Measurements from ENCODE around the gene NCKAP5L.
A peak's percentile ranks its signal among the peaks of the same experiment; 100 is the strongest.
"Not testable (repeated sequence)": the region's sequence is repeated elsewhere in the genome, so short reads cannot be mapped to it uniquely, and the experiment has no call there.

NCKAP5L gene

DNA sequence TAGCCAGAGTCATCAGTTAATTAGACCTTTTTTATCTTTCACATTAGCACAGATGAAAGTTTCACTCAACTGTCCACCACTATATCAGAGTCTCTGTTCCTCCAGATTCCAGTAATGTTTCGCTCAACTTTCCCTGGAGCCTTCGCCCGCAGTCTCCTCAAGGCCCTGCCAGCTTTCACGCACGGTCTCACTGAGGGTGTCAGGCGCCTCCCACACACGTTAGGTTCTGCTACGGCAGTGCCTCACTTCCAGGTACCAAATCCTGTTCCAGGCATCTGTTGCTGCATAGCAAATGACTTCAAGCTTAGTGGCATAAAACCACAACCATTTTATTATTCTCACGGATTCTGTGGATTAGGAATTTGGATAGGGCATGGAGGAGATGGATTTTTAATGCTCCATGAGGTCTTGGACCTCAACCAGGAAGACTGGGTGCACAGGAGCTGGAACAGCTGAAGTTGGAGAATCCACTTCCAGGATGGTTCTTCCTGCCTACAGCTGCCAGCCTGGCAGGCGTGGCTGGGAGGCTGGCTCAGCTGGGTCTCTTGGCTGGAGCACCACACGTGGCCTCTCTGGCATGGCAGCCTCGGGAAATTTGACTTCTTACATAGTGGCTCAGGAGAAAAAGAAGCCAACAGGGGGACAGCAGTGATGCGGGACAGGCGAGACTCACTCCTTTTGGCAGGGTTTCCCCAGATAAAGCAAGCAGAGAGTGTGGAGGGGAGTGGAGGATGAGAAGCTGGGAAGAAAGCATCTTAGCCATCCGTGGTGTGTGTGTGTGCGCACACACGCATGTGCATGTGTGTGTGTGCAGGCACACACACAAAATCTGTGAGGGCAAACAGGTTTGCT lies 36.0 kb upstream of the NCKAP5L start:
- Histone ChIP-seq H3K9me3 (ENCODE audit: control insufficient read depth, insufficient read depth, low read length) (no peaks in the 10 kb centered on the region), H3K4me1 (ENCODE audit: control insufficient read depth, insufficient read depth, low read length) (peaks cover 3% of the 10 kb centered on the region; the same call in 1 of the 2 replicates), H3K27ac (ENCODE audit: low read depth, low read length) (no peak overlapping the region), H3K4me3 (ENCODE audit: low read depth, low read length) (no peak overlapping the region), H3K27me3 (ENCODE audit: control insufficient read depth, insufficient read depth, low read length) (no peaks in the 10 kb centered on the region), H3K36me3 (ENCODE audit: control insufficient read depth, insufficient read depth, low read length) (no peaks in the 10 kb centered on the region), H3K9ac (ENCODE audit: low read depth, low read length) (no peak overlapping the region)

DNA sequence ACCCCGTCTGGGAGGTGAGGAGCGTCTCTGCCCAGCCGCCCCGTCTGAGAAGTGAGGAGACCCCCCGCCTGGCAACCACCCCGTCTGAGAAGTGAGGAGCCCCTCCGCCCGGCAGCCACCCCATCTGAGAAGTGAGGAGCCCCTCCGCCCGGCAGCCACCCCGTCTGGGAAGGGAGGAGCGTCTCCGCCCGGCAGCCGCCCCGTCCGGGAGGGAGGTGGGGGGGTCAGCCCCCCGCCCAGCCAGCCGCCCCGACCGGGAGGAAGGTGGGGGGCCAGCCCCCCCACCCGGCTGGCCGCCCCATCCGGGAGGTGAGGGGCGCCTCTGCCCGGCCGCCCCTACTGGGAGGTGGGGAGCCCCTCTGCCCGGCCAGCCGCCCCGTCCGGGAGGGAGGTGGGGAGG lies 32.7 kb upstream of the NCKAP5L start:
- H3K9me3 ChIP-seq (ENCODE audit: control insufficient read depth, insufficient read depth, low read length): not testable (repeated sequence)

DNA sequence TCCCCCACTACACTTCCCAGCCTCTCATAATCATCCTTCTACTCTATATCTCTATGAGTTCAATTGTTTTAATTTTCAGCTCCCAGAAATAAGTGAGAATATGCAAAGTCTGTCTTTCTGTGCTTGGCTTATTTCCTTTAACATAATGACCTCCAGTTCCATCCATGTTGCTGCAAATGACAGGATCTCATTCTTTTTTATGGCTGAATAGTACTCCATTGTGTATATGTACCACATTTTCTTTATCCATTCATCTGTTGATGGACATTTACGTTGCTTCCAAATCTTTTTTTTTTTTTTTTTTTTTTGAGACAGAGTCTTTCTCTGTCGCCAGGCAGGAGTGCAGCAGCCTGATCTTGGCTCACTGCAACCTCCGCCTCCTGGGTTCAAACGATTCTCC lies 27.7 kb upstream of the NCKAP5L start:
- H3K27ac ChIP-seq (ENCODE audit: low read depth, low read length); H3K9ac ChIP-seq (ENCODE audit: low read depth, low read length); H3K9me3 ChIP-seq (ENCODE audit: control insufficient read depth, insufficient read depth, low read length); H3K4me3 ChIP-seq (ENCODE audit: low read depth, low read length); H3K27me3 ChIP-seq (ENCODE audit: control insufficient read depth, insufficient read depth, low read length); H3K4me1 ChIP-seq (ENCODE audit: control insufficient read depth, insufficient read depth, low read length); H3K36me3 ChIP-seq (ENCODE audit: control insufficient read depth, insufficient read depth, low read length): not testable (repeated sequence)

More for the DNA sequence above, 32.7 kb upstream of the NCKAP5L start:
- H3K4me3 ChIP-seq (ENCODE audit: low read depth, low read length); H3K4me1 ChIP-seq (ENCODE audit: control insufficient read depth, insufficient read depth, low read length); H3K9ac ChIP-seq (ENCODE audit: low read depth, low read length); H3K27ac ChIP-seq (ENCODE audit: low read depth, low read length); H3K36me3 ChIP-seq (ENCODE audit: control insufficient read depth, insufficient read depth, low read length); H3K27me3 ChIP-seq (ENCODE audit: control insufficient read depth, insufficient read depth, low read length): not testable (repeated sequence)

DNA sequence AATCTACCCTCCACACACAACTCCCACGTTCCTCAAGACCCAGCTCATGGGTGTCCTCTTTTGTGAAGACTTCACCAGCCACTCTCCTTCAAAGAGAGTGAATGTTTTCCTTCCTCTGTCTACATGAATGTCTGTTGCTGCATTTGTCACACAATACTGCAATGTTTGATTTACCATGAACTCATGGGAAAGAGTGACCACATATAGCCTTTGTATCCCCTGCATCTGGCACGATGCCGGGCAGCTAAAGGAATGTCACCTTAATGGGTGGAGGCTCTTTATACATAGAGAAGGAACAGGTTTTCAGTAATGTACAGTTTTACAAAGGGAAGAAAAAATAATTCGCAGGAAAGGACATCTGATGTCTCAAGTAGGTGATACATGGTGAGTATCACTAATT lies 26.8 kb upstream of the NCKAP5L start:
- H3K27me3 ChIP-seq (ENCODE audit: control insufficient read depth, insufficient read depth, low read length): peaks cover 5% of the 10 kb centered on the region; the same call in 1 of the 2 replicates
- H3K4me3 ChIP-seq (ENCODE audit: low read depth, low read length): no peak overlapping the region

DNA sequence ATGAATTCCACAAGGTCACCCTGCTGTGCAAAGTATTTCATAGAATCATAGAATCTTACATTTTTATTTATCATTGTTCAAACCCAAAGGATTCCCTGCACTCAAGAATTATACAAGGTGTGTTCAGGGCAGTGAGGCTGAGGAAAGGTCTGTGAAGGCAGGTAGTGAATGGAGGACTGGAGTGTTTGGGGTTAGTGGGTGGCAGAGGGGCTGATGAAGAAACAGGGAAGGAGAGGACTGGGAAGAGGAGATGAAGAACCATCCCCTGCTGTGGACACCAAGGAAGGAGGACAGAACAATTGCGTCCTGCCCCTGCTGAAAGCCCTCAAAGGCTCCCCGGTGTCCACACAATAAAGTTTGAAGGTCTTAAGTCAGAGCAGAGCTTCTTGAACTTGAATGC lies 25.5 kb upstream of the NCKAP5L start:
- peaks cover 6% of the 10 kb centered on the region; the same call in 1 of the 2 replicates for H3K4me1 ChIP-seq (ENCODE audit: control insufficient read depth, insufficient read depth, low read length)
- H3K9ac ChIP-seq (ENCODE audit: low read depth, low read length): no peak overlapping the region
- H3K4me3 ChIP-seq (ENCODE audit: low read depth, low read length): no peak overlapping the region
- H3K36me3 ChIP-seq (ENCODE audit: control insufficient read depth, insufficient read depth, low read length): no peaks in the 10 kb centered on the region
- H3K9me3 ChIP-seq (ENCODE audit: control insufficient read depth, insufficient read depth, low read length): no peaks in the 10 kb centered on the region
- H3K27ac ChIP-seq (ENCODE audit: low read depth, low read length): peak overlapping the region; percentile 26
- H3K27me3 ChIP-seq (ENCODE audit: control insufficient read depth, insufficient read depth, low read length): peaks cover 5% of the 10 kb centered on the region; the same call in 1 of the 2 replicates

More for the DNA sequence above, 26.8 kb upstream of the NCKAP5L start:
- no peak overlapping the region for H3K27ac ChIP-seq (ENCODE audit: low read depth, low read length)
- H3K4me1 ChIP-seq (ENCODE audit: control insufficient read depth, insufficient read depth, low read length): peaks cover 6% of the 10 kb centered on the region; the same call in 1 of the 2 replicates
- H3K9me3 ChIP-seq (ENCODE audit: control insufficient read depth, insufficient read depth, low read length): no peaks in the 10 kb centered on the region
- H3K9ac ChIP-seq (ENCODE audit: low read depth, low read length): no peak overlapping the region
- no peaks in the 10 kb centered on the region for H3K36me3 ChIP-seq (ENCODE audit: control insufficient read depth, insufficient read depth, low read length)

DNA sequence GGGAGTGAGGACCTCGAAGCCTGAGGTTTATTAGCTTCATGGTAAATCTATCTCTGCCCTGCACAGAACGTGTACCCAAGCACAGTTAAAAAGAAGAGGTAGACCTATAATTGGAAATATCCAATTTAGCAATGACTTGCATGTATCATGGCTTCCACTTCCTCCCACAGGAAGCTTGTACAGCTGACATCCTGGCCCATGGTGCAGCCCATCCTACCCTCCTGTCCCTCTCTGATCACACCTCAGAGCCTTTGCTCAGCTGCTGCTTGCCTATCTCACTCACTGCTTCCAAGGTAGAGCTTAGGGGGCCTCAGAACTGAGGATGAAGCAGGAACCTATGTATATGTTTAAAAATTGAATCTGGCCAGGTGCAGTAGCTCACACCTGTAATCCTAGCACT lies 18.9 kb upstream of the NCKAP5L start:
- Histone ChIP-seq H3K27me3 (ENCODE audit: control insufficient read depth, insufficient read depth, low read length) (peaks cover 5% of the 10 kb centered on the region; the same call in 1 of the 2 replicates), H3K27ac (ENCODE audit: low read depth, low read length) (no peak overlapping the region), H3K36me3 (ENCODE audit: control insufficient read depth, insufficient read depth, low read length) (no peaks in the 10 kb centered on the region), H3K4me3 (ENCODE audit: low read depth, low read length) (no peak overlapping the region), H3K4me1 (ENCODE audit: control insufficient read depth, insufficient read depth, low read length) (no peaks in the 10 kb centered on the region), H3K9ac (ENCODE audit: low read depth, low read length) (no peak overlapping the region), H3K9me3 (ENCODE audit: control insufficient read depth, insufficient read depth, low read length) (no peaks in the 10 kb centered on the region)

DNA sequence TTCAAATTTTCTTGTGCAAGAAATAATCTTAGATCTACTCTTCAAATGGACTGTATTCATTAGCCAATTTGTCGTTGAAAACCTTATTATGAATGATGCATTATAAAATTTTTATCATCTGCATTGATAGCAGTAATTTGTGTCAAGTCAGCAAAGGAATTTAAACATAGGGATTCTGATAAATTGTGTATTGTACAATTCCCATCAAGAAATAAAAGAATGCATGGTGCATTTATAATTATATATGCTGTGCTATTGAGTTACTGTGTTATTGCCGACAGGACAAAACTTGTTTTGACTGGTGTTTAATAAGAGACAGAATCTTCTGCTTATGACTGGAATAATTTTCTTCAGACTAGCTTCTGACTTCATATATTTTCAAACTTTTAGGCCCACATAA lies 17.8 kb upstream of the NCKAP5L start:
- H3K9me3 ChIP-seq (ENCODE audit: control insufficient read depth, insufficient read depth, low read length): no peaks in the 10 kb centered on the region
- no peak overlapping the region for H3K9ac ChIP-seq (ENCODE audit: low read depth, low read length)
- peaks cover 5% of the 10 kb centered on the region; the same call in 1 of the 2 replicates for H3K4me1 ChIP-seq (ENCODE audit: control insufficient read depth, insufficient read depth, low read length)
- H3K4me3 ChIP-seq (ENCODE audit: low read depth, low read length): no peak overlapping the region
- H3K27me3 ChIP-seq (ENCODE audit: control insufficient read depth, insufficient read depth, low read length): no peaks in the 10 kb centered on the region; the same call in 1 of the 2 replicates
- H3K27ac ChIP-seq (ENCODE audit: low read depth, low read length): no peak overlapping the region
- H3K36me3 ChIP-seq (ENCODE audit: control insufficient read depth, insufficient read depth, low read length): no peaks in the 10 kb centered on the region

DNA sequence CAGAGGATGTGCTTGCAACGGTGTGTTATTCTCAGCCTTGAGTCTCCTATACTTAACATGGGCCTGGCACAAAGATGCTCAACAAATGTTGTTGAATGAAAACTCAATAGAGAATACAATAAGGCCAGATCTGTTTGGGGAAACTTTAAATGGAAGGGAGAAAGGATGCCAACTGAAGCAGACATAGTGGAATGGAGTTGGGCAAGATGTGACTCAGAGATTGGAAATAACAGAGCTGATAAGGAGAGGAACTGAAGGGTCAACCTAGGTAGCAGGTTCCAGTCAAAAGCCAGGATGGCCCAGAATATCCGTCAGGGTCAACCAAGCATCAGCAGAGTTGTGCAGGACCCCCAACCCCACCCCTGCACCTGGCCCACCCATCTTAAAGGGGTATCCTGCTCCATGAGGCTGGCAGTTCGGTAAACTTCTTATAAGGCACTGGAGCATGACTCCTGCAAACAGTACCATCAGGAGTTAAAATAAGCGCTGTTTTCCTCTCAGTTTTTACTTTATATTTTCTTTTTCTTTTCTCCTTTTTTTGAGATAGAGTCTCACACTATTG lies 15.7 kb upstream of the NCKAP5L start:
- H3K4me1 ChIP-seq (ENCODE audit: control insufficient read depth, insufficient read depth, low read length): peaks cover 5% of the 10 kb centered on the region; the same call in 1 of the 2 replicates
- H3K36me3 ChIP-seq (ENCODE audit: control insufficient read depth, insufficient read depth, low read length): no peaks in the 10 kb centered on the region
- no peaks in the 10 kb centered on the region; the same call in 1 of the 2 replicates for H3K27me3 ChIP-seq (ENCODE audit: control insufficient read depth, insufficient read depth, low read length)
- H3K9ac ChIP-seq (ENCODE audit: low read depth, low read length): no peak overlapping the region
- no peaks in the 10 kb centered on the region for H3K9me3 ChIP-seq (ENCODE audit: control insufficient read depth, insufficient read depth, low read length)
- H3K27ac ChIP-seq (ENCODE audit: low read depth, low read length): no peak overlapping the region
- H3K4me3 ChIP-seq (ENCODE audit: low read depth, low read length): no peak overlapping the region

DNA sequence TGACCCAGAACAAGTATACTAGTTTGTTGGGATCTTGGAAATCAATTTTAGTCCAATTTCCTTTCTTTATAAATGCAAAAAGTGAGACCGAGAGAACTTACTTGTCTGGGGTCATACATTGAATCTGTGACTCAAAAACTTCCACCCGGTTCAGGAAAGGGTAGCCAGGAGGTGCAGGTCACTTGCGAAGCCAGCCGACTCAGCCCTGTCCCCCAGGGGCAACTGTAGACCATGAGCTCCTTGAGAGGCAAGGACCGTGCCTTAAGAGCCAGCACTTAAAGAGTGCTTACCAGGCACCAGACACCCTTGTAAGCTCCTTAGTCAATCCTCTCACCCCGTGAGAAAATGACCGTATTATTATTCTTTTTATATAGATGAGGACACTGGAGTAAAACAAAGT lies 15.2 kb upstream of the NCKAP5L start:
- Histone ChIP-seq H3K9me3 (ENCODE audit: control insufficient read depth, insufficient read depth, low read length) (no peaks in the 10 kb centered on the region), H3K4me3 (ENCODE audit: low read depth, low read length) (peak overlapping the region; percentile 79), H3K27ac (ENCODE audit: low read depth, low read length) (peak overlapping the region; percentile 85), H3K9ac (ENCODE audit: low read depth, low read length) (no peak overlapping the region), H3K27me3 (ENCODE audit: control insufficient read depth, insufficient read depth, low read length) (no peaks in the 10 kb centered on the region), H3K4me1 (ENCODE audit: control insufficient read depth, insufficient read depth, low read length) (peaks cover 5% of the 10 kb centered on the region; the same call in 1 of the 2 replicates), H3K36me3 (ENCODE audit: control insufficient read depth, insufficient read depth, low read length) (no peaks in the 10 kb centered on the region)

DNA sequence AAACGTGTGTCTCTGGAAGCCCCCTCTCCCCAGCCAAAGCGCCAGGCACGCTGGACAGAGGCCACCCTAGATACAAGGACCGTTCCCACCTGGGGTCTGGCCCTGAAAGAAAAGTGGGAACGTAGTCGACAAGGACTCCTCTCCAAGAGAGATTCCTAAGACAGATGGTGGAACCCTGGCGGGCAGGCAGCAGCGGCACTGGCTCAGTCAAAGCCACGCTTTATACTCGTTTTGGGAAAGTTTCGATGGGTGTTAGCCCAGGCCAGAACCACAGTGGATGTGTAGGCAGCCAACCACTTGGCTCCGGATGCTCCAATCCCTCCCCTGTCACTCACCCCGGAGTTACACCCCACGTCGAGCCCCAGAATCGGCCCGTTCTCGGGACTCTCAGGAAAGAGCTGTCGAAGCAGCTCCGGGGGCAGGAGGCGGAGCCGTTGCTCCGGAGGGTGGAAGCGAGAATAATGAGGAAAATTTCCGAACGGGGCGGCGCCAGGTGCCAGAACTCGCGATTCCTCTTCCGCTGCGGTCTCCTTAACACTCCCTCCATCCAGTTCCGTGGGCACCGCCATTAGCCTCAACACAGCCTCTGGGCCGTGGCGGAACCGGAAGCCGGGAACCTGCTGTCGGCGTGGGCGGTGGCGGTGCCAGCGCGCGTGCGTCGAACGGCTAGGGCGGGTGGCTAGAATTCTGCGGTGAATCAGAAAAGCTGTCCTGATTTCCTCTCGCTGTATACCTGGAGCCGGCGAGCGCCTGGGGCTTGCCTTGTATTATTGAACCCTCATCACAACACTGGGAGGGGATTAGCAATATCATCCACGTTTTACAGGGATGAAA lies 14.5 kb upstream of the NCKAP5L start, which contains the start of gene BCDIN3D:
TSS of gene BCDIN3D (minus strand) at position 588 of the 834 bp plus-strand sequence. CDS start at position 569, 19 bp downstream.
- Histone ChIP-seq H3K36me3 (ENCODE audit: control insufficient read depth, insufficient read depth, low read length) (no peaks in the 10 kb centered on the region), H3K27ac (ENCODE audit: low read depth, low read length) (peak within 1 kb of the TSS; percentile 85), H3K4me3 (ENCODE audit: low read depth, low read length) (peak within 1 kb of the TSS; percentile 79), H3K9ac (ENCODE audit: low read depth, low read length) (peak within 1 kb of the TSS; percentile 62), H3K27me3 (ENCODE audit: control insufficient read depth, insufficient read depth, low read length) (no peaks in the 10 kb centered on the region), H3K9me3 (ENCODE audit: control insufficient read depth, insufficient read depth, low read length) (no peaks in the 10 kb centered on the region), H3K4me1 (ENCODE audit: control insufficient read depth, insufficient read depth, low read length) (peaks cover 5% of the 10 kb centered on the region; the same call in 1 of the 2 replicates)

Data from HUES48 (cell line).